SK-N-SH treated with all-trans-retinoic acid at 6 μM for 48 hours (cell line): ENCODE measurements around the gene PITPNC1.

Experiments
- ATAC-seq: fragments of 200-7000 bp; cut with Tn5 transposase; 3 replicates; pipeline ENCODE4 v1.9.1; 2020; ENCODE audit warnings: mild to moderate bottlenecking, moderate library complexity
- ARNTL ChIP-seq: fragments of 450-650 bp; formaldehyde crosslinking; IDR thresholded peaks from 2 replicates; pipeline ENCODE4 v1.5.0; 2020; ENCODE audit warnings: low read depth, mild to moderate bottlenecking, moderate library complexity, borderline replicate concordance
- BACH2 ChIP-seq: fragments of 250-450 bp; sonication (Bioruptor Pico); IDR thresholded peaks from 2 replicates; pipeline ENCODE4 v1.9.0; 2021; ENCODE audit warnings: mild to moderate bottlenecking, borderline replicate concordance
- CSDC2 ChIP-seq: fragments of 250-450 bp; sonication (Bioruptor Pico); IDR thresholded peaks from 2 replicates; pipeline ENCODE4 v1.5.0; 2020; ENCODE audit warnings: mild to moderate bottlenecking, moderate library complexity
- CSRNP3 ChIP-seq: fragments of 250-450 bp; sonication (Bioruptor Pico); IDR thresholded peaks from 2 replicates; pipeline ENCODE4 v1.5.1; 2021; ENCODE audit warnings: mild to moderate bottlenecking, moderate library complexity
- ESRRG ChIP-seq: fragments of 250-450 bp; sonication (Bioruptor Pico); IDR thresholded peaks from 2 replicates; pipeline ENCODE4 v1.6.1; 2021; ENCODE audit warnings: mild to moderate bottlenecking
- GLIS3 ChIP-seq: fragments of 250-450 bp; sonication (Bioruptor Pico); IDR thresholded peaks from 2 replicates; pipeline ENCODE4 v1.5.0; 2020; ENCODE audit warnings: mild to moderate bottlenecking, moderate library complexity
- ISL1 ChIP-seq: fragments of 250-450 bp; sonication (Bioruptor Pico); IDR thresholded peaks from 2 replicates; pipeline ENCODE4 v2.1.2; 2022; ENCODE audit warnings: mild to moderate bottlenecking, moderate library complexity
- OSR1 ChIP-seq: fragments of 250-450 bp; sonication (Bioruptor Pico); IDR thresholded peaks from 2 replicates; pipeline ENCODE4 v1.8.0; 2022; ENCODE audit warnings: moderate library complexity, mild to moderate bottlenecking, inconsistent platforms
- PATZ1 ChIP-seq: fragments of 250-450 bp; sonication (Bioruptor Pico); IDR thresholded peaks from 2 replicates; pipeline ENCODE4 v1.8.0; 2020; ENCODE audit warnings: mild to moderate bottlenecking, moderate library complexity, borderline replicate concordance
- POU6F1 ChIP-seq: fragments of 250-450 bp; sonication (Bioruptor Pico); IDR thresholded peaks from 2 replicates; pipeline ENCODE4 v1.8.0; 2021; ENCODE audit warnings: low read depth, mild to moderate bottlenecking, moderate library complexity, borderline replicate concordance
- PPARA ChIP-seq: fragments of 250-450 bp; sonication (Bioruptor Pico); IDR thresholded peaks from 2 replicates; pipeline ENCODE4 v1.5.0; 2020; ENCODE audit warnings: mild to moderate bottlenecking, borderline replicate concordance
- RARB ChIP-seq: fragments of 250-450 bp; sonication (Bioruptor Pico); IDR thresholded peaks from 2 replicates; pipeline ENCODE4 v1.8.0; 2021; ENCODE audit warnings: mild to moderate bottlenecking, moderate library complexity
- SNAI2 ChIP-seq: fragments of 250-450 bp; sonication (Bioruptor Pico); IDR thresholded peaks from 2 replicates; pipeline ENCODE4 v1.5.0; 2020; ENCODE audit warnings: mild to moderate bottlenecking, moderate library complexity
- TCF4 ChIP-seq: fragments of 250-450 bp; sonication (Bioruptor Pico); IDR thresholded peaks from 2 replicates; pipeline ENCODE4 v1.8.0; 2021; ENCODE audit warnings: mild to moderate bottlenecking, moderate library complexity, borderline replicate concordance
- TOX ChIP-seq: fragments of 250-450 bp; sonication (Bioruptor Pico); IDR thresholded peaks from 2 replicates; pipeline ENCODE4 v1.8.0; 2021; ENCODE audit warnings: mild to moderate bottlenecking, moderate library complexity, borderline replicate concordance
- TSHZ2 ChIP-seq: fragments of 250-450 bp; sonication (Bioruptor Pico); IDR thresholded peaks from 2 replicates; pipeline ENCODE4 v1.5.0; 2020; ENCODE audit warnings: mild to moderate bottlenecking, moderate library complexity
- ZC3H10 ChIP-seq: fragments of 250-450 bp; sonication (Bioruptor Pico); IDR thresholded peaks from 2 replicates; pipeline ENCODE4 v1.5.1; 2021; ENCODE audit warnings: mild to moderate bottlenecking, moderate library complexity
- ZFP3 ChIP-seq: fragments of 250-450 bp; sonication (Bioruptor Pico); IDR thresholded peaks from 2 replicates; pipeline ENCODE4 v1.5.0; 2020; ENCODE audit warnings: mild to moderate bottlenecking, moderate library complexity
- ZFP30 ChIP-seq: fragments of 450-650 bp; formaldehyde crosslinking; IDR thresholded peaks from 2 replicates; pipeline ENCODE4 v1.5.0; 2022; ENCODE audit warnings: mild to moderate bottlenecking, moderate library complexity
- ZNF565 ChIP-seq: fragments of 450-650 bp; formaldehyde crosslinking; conservative IDR thresholded peaks from 2 replicates; pipeline ENCODE4 v1.5.0; 2020; ENCODE audit warnings: low read depth, mild to moderate bottlenecking, moderate library complexity
- ZNF70 ChIP-seq: fragments of 450-650 bp; formaldehyde crosslinking; IDR thresholded peaks from 2 replicates; pipeline ENCODE4 v1.5.0; 2020; ENCODE audit warnings: mild to moderate bottlenecking, moderate library complexity
- ZNF8 ChIP-seq: fragments of 450-650 bp; formaldehyde crosslinking; IDR thresholded peaks from 2 replicates; pipeline ENCODE4 v1.5.0; 2020; ENCODE audit warnings: mild to moderate bottlenecking, moderate library complexity
- TF ChIP-seq, protein P1 (sequence below): fragments of 250-450 bp; sonication (Bioruptor Pico); IDR thresholded peaks from 2 replicates; pipeline ENCODE4 v1.5.1; 2020; ENCODE audit warnings: low read depth, mild to moderate bottlenecking, moderate library complexity

Gene PITPNC1

DNA sequence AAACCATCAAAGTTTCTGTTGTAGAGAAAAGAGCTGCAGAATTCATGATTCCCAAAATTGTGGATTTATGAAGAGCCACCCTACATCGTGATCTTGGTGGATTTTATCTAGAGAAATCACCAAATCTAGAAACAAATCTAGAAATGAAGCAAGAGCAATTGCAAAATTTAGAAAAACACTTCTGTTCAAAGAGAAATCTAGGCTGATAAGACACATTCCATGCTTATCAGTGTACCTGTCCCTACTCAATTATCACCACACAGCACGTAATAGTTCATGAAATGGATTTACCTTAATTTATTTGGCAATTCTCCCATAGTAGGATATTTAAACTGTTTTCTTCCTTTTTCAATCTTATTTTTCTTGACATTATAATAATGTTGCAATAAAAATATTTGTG, 246.7 kb downstream of the PITPNC1 start:
- TF ChIP-seq ESRRG (CRISPR knock-in tag) (no peak), ZC3H10 (CRISPR knock-in tag) (no peak), SNAI2 (CRISPR knock-in tag) (no peak), ZNF70 (CRISPR knock-in tag) (no peak), ARNTL (no peak), OSR1 (CRISPR knock-in tag) (no peak), PPARA (CRISPR knock-in tag) (no peak), POU6F1 (CRISPR knock-in tag) (no peak), TSHZ2 (CRISPR knock-in tag) (no peak), ZFP3 (no peak), BACH2 (no peak), TCF4 (no peak), GLIS3 (no peak), CSRNP3 (no peak)
- no peak for ATAC-seq

- ATAC-seq, result no peak
- TF ChIP-seq ESRRG (CRISPR knock-in tag), result no peak
- no peak for TF ChIP-seq PATZ1 (CRISPR knock-in tag)
- TF ChIP-seq RARB (CRISPR knock-in tag), result no peak
- TF ChIP-seq, protein P1, sequence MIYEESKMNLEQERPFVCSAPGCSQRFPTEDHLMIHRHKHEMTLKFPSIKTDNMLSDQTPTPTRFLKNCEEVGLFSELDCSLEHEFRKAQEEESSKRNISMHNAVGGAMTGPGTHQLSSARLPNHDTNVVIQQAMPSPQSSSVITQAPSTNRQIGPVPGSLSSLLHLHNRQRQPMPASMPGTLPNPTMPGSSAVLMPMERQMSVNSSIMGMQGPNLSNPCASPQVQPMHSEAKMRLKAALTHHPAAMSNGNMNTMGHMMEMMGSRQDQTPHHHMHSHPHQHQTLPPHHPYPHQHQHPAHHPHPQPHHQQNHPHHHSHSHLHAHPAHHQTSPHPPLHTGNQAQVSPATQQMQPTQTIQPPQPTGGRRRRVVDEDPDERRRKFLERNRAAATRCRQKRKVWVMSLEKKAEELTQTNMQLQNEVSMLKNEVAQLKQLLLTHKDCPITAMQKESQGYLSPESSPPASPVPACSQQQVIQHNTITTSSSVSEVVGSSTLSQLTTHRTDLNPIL (CRISPR knock-in tag), result no peak
- no peak for TF ChIP-seq SNAI2 (CRISPR knock-in tag)
Observed at GRCh38 chr17:67624886-67625656, 248.0 kb downstream of the PITPNC1 start.

DNA sequence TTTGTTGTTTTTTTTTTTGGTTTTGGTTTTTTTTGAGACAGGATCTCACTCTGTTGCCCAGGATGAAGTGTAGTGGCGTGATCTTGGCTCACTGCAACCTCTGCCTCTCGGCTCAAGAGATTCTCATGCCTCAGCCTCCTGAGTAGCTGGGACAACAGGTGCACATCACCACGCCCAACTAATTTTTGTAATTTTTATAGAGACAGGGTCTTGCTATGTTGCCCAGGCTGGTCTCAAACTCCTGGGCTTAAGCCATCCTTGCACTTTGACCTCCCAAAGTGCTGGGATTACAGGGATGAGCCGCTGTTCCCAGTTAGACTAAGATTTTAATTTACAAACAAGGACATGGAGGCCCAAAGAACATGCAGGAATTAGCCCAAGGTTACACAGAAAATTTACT, 248.9 kb downstream of the PITPNC1 start:
- ATAC-seq, result no peak
- no peak for TF ChIP-seq CSDC2 (CRISPR knock-in tag)
- no peak for TF ChIP-seq ZC3H10 (CRISPR knock-in tag)
- TF ChIP-seq SNAI2 (CRISPR knock-in tag), result no peak
- TF ChIP-seq ARNTL, result no peak
- no peak for TF ChIP-seq TOX (CRISPR knock-in tag)
- TF ChIP-seq ISL1 (CRISPR knock-in tag), result no peak
- TF ChIP-seq ZNF8 (CRISPR knock-in tag), result no peak
- no peak for TF ChIP-seq ESRRG (CRISPR knock-in tag)
- TF ChIP-seq TCF4, result no peak
- no peak for TF ChIP-seq ZNF565 (CRISPR knock-in tag)
- TF ChIP-seq PPARA (CRISPR knock-in tag), result no peak
- no peak for TF ChIP-seq ZFP30 (CRISPR knock-in tag)
- no peak for TF ChIP-seq ZFP3
- TF ChIP-seq, all 23 proteins: peak for 0
